LNCaP clone FGC (cell line): ENCODE data around the gene TRHDE.
A peak's percentile ranks its signal among the peaks of the same experiment; 100 is the strongest.

Experiments used
- DNase-seq: peaks from one replicate; pipeline ENCODE4 v3.0.0-alpha.2; 2011; ENCODE audit warnings: low read depth
- H3K4me3 ChIP-seq: 2 replicates; pipeline ENCODE4 v1.5.1; 2011; ENCODE audit warnings: mild to moderate bottlenecking, low read depth, low read length, control low read depth
- TF ChIP-seq, protein P1 (sequence below): IDR thresholded peaks from 2 replicates; pipeline ENCODE4 v1.5.1; 2012; ENCODE audit warnings: mild to moderate bottlenecking; ENCODE audit not compliant: control insufficient read depth, insufficient read depth; ENCODE audit errors: extremely low read depth

Gene TRHDE

DNA sequence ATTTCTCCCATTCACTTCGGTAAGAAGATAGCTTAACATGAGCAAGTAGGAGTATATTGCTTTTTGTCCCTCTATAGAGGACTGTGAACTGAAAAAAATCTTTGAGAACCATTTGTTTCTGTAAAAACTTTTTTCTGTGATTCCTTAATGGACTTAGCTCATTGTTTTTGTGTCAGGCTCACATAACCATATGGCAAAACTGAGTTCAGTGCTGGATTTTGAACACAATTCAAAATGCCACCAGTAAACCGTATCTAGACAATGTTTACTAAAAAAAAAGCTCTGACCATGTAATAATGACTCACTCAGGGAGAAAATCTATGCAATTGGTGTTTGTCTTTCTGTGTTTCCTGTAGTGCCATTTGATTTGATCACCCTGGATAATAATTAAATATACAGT, 5.2 kb downstream of the TRHDE start:
- no peak for DNase-seq
- no peak overlapping the region for H3K4me3 ChIP-seq
- TF ChIP-seq, protein P1, sequence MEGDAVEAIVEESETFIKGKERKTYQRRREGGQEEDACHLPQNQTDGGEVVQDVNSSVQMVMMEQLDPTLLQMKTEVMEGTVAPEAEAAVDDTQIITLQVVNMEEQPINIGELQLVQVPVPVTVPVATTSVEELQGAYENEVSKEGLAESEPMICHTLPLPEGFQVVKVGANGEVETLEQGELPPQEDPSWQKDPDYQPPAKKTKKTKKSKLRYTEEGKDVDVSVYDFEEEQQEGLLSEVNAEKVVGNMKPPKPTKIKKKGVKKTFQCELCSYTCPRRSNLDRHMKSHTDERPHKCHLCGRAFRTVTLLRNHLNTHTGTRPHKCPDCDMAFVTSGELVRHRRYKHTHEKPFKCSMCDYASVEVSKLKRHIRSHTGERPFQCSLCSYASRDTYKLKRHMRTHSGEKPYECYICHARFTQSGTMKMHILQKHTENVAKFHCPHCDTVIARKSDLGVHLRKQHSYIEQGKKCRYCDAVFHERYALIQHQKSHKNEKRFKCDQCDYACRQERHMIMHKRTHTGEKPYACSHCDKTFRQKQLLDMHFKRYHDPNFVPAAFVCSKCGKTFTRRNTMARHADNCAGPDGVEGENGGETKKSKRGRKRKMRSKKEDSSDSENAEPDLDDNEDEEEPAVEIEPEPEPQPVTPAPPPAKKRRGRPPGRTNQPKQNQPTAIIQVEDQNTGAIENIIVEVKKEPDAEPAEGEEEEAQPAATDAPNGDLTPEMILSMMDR: no peak

DNA sequence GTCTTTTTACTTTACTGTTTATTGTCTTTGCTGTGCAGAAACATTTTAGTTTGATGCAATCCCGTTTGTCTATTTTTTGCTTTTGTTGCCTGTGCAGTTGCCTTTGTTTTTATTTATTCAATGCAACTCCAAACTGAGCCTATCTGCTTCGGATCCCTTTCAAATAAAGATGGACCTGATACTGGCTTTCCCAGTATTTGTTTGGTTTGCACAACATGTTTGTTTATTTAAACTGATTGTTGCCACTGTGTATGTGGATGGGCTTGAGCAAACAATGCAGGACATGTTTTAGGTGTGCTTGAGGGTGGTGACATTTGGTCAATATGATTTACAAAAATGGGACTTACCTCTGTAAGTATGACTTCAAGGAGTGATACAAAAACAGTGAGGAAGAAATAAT, 6.7 kb downstream of the TRHDE start:
- no peak overlapping the region for H3K4me3 ChIP-seq
- TF ChIP-seq, protein P1: no peak
- peak; percentile 95 for DNase-seq

DNA sequence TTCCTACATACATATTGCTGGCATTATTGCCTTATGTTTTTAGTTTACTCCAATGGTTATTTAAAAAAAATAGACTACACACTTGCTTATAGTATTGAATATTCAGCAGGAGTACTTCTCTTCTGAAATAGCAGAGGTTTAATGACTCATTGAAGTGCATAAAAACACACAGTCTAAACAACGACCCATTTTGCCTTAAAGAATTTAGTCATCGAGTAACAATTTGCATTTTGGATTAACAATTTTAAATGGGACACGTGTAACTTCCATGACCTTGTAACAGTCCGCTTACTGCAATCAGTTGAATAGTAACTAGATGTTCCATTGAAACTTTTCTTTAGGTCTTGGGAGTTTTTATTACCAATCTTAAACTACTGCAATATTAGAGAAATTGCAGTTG, 9.0 kb downstream of the TRHDE start:
- no peak for DNase-seq
- no peak overlapping the region for H3K4me3 ChIP-seq
- TF ChIP-seq, protein P1: no peak

DNA sequence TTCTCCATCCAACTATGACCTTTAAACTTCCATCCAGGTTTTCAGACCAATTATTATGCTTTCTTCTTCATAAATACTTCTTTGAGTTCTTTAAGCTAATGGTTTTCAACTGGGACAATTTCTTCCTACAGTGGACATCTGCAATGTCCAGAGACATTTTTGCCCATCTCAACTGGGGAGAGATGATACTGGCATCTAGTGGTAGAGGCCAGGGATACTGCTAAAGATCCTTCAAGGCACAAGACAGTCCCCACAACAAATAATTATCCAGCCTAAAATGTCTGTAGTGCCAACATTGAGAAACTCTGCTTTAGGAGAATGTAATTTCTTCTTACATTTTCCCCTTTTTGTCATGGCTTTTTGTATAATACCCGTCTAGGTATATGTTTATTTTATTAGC, 10.6 kb downstream of the TRHDE start:
- H3K4me3 ChIP-seq: no peak overlapping the region
- TF ChIP-seq, protein P1: peak; percentile 71
- no peak for DNase-seq

DNA sequence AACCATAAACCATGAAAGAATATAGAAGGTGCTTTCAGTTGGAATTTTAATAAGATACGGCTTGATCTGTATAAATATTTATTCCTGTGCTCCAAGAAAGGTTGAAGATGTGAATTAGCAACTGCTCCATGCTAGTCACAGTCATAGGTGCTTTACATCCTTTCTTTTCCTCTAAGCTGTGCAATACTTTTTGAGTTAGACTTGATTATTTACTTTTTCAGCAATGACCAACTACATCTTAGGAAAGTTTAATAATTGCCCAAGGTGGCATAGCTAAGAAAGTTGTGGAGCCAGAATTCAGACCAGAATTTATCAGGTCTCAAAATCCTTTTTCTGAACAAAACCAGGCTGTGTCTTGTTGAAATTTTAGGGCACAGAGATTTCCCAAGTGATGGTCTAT, 13.7 kb downstream of the TRHDE start:
- TF ChIP-seq, protein P1: no peak
- DNase-seq: no peak
- no peak overlapping the region for H3K4me3 ChIP-seq

DNA sequence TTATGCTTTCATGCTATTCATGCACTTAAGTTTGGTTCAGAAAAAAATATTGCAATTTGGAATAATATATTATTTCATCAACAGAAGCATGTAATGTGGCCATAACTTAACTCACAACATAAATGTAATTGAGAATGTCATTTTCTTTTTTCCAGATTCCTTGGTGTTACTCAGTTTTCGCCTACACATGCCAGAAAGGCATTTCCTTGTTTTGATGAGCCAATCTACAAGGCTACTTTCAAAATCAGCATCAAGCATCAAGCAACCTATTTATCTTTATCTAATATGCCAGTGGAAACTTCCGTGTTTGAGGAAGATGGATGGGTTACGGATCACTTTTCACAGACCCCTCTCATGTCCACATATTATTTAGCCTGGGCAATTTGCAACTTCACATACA, 14.4 kb downstream of the TRHDE start:
- no peak for DNase-seq
- no peak overlapping the region for H3K4me3 ChIP-seq
- TF ChIP-seq, protein P1: no peak

DNA sequence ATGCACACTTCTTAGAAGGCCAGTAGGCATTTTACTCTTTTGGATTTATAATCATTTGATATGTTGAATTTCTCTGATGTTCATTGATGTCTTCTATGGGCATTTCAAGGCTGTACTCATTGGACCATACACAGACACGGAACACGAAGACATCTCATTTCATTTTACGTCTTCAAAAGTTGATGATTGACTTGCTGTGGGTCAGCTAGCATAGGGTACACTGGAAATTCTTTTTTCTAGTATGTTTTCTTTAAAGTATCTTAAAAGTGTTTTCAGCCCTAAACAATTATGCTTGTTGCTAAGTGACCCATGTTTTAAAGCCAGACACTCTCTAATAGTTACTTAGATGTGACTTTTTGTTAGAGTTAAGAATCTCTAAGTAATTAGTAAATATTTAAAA, 16.3 kb downstream of the TRHDE start:
- TF ChIP-seq, protein P1: no peak
- DNase-seq: no peak
- H3K4me3 ChIP-seq: no peak overlapping the region
